PC-3 (cell line): ENCODE measurements around the gene STX8.

Source experiments
- CTCF ChIP-seq: fragments of 300-600 bp; sonication (generic); conservative IDR thresholded peaks from 2 replicates; pipeline ENCODE4 v1.5.1; 2017; ENCODE audit warnings: antibody characterized with exemption, low read depth, mild to moderate bottlenecking, low read length
- EZH2 ChIP-seq: fragments of 300-600 bp; sonication (generic); IDR thresholded peaks from one replicate; pipeline ENCODE4 v1.6.1; 2017; ENCODE audit warnings: antibody characterized with exemption, mild to moderate bottlenecking, low read length; ENCODE audit not compliant: unreplicated experiment

- TF ChIP-seq CTCF (no peak), EZH2 (no peak)
Measured at GRCh38 chr17:9356488-9356911, 219.1 kb downstream of the STX8 start.
